ENCODE data around the gene ENPP3.

ENPP3 gene

GRCh38 chr6:131795366-131795765, 158.3 kb downstream of the ENPP3 start:
- DNase-seq (ENCODE audit: low read depth in 2 of 3, low spot score in 1 of 3): no peak

Data from stimulated activated CD4-positive, alpha-beta T cell treated with anti-CD3 and anti-CD28 coated beads, Interleukin-12 subunit alpha, Interleukin-12 subunit beta, amount 100 ng/mL, for 48 hours (primary cell).